ENCODE measurements around the gene FZD1.

Gene FZD1

DNA sequence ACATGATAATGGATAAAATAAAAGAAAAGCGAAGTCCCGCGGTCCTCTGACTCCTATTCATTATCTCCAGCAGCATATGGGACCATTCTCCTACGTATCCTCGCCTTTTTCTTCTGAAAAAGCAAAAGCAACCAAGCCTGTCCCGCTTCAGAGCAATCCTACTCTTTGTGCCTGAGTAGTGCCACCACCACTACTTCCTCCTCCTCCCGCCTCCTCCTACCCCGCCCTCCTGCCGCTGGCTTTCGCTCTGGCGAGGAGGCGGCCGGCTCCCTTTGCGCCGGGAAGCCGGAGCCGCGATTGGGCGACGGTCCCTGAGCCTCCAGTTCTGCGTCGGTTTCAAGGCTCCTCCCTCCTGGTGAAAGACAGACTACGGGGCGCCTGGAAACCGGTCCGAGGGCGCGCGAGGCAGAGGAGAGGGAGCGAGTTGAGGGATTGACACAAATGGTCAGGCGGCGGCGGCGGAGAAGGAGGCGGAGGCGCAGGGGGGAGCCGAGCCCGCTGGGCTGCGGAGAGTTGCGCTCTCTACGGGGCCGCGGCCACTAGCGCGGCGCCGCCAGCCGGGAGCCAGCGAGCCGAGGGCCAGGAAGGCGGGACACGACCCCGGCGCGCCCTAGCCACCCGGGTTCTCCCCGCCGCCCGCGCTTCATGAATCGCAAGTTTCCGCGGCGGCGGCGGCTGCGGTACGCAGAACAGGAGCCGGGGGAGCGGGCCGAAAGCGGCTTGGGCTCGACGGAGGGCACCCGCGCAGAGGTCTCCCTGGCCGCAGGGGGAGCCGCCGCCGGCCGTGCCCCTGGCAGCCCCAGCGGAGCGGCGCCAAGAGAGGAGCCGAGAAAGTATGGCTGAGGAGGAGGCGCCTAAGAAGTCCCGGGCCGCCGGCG, at the start of gene FZD1:
TSS of gene FZD1 (plus strand) at position 388 of the 878 bp plus-strand sequence. CDS start at position 836, 448 bp downstream.
- in situ Hi-C loops (cut with MboI; ENCODE audit: low sequenced_read_pairs) = no loop called here

DNA sequence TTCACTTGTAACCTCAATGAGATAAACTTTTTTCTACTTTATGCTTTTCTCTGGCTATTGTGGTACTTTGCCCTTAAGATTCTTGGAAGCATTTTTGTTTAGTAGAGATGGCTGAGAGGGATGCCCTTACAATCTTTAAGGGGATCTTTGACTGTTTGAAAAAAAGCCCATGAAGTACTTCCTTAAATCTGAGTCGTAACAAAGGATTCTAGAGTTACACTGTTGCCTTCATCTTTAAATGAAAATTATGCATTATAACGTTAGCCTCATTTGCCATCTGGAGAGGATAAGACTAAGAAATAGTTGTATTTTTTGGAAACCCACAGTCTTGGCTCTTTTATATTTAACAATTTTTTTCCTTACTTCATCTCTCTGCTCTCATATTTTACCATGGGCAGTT, 37.8 kb upstream of the FZD1 start:
- in situ Hi-C loops (cut with MboI; ENCODE audit: low sequenced_read_pairs) = no loop called here

DNA sequence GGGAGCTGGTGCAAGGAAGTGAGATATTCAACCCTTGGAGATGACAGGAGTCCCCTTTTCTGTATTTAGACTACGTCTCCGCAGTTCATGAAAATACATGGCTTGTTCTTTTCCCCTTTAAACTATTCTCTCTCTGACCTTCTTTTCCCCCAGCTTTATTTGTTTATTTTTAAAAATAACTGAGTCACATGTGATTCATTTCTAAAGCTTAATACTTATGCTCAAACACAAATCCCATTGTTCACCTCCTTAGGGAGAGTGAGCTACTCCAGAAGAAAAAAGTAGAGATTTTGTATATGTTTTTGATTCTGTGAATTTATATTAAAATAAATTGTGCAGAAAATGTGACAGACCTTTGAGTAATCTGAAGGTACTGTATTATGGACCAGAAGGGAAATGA, 35.9 kb upstream of the FZD1 start:
- in situ Hi-C loops (cut with MboI; ENCODE audit: low sequenced_read_pairs) = no loop called here

DNA sequence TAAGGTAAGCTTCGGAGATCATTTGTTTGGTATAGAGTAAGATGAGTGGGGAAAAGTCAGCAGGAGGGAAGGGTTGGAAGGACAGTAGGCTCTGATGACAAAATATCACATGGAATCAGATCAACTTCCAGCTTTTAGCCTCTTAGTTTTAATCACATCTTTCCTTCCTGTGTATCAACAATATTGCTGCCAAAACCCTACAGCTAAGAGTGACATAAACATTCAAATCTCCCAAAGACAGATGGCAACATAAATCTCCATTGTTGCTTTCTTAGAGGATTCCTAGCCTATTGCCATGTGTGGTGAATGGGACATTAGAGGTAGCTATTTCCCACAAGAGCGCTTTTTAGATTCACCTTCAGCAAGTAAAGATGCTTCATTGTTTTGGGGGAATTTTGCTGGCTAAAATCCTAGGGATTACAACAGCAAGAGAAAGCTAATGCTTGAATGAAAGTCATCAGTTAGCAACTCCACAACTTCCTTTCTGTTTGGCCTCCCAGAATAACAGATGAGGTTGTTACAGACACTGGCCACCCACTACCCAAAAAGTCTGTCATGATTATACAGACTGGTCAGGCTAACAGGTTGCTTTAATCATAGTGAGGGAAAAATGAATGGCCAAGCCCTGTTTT, 35.2 kb upstream of the FZD1 start:
- in situ Hi-C loops (cut with MboI; ENCODE audit: low sequenced_read_pairs) = no loop called here

DNA sequence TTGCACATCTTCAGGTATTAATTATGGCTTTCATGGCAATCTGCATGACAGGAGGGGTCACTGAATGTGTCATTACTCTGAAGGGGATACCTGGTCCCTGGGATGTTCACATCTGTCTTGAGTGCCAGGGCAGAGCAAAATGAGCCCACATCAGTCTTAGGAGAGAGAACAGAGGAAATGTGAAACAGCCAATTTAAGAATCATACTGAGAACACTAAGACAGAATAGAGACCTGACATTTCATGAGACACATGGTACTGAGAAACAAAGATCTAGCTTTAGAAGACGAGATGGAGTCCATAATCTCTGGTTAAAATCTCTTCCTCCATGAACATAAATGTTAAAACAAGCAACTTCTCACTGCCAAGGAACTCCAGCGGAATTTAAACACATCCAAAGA, 34.1 kb upstream of the FZD1 start:
- in situ Hi-C loops (cut with MboI; ENCODE audit: low sequenced_read_pairs) = no loop called here

DNA sequence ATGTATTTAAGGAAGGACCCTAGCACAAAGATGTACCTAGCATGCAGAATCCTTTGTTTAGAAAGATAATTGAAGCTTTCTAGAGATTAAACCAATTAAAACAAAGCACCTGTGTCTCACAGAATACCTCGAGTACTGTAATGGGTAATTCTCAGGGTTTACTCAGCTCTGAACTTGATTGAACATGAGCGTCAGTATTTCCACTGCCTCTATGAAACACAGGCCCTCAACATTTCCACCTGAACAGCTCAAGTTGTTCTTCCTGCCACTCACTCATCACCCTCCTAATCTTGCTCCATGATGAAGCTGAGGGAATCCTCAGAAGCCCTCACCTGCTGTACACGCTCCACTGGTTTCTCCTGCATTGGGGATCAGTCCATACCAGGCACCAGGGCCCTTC, 33.7 kb upstream of the FZD1 start:
- in situ Hi-C loops (cut with MboI; ENCODE audit: low sequenced_read_pairs) = no loop called here

DNA sequence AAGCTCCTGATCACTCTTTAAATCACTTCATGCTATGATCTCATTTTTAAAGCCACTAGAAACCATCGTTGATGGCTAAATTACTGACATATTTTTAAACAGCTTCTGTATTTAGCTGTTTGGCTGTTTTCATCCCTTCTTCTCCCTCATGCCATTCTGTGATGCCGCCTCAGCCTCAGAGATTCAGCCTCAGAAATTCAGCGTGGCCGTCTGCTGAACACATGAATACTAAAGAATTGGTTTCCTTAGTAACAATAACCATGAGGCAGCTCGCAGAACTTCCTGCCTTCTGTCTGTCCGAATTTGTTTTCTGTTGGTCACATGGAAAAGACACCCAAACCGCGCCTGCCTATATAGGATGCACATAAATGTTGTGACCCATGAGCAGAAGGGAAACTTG, 31.0 kb upstream of the FZD1 start:
- in situ Hi-C loops (cut with MboI; ENCODE audit: low sequenced_read_pairs) = no loop called here

DNA sequence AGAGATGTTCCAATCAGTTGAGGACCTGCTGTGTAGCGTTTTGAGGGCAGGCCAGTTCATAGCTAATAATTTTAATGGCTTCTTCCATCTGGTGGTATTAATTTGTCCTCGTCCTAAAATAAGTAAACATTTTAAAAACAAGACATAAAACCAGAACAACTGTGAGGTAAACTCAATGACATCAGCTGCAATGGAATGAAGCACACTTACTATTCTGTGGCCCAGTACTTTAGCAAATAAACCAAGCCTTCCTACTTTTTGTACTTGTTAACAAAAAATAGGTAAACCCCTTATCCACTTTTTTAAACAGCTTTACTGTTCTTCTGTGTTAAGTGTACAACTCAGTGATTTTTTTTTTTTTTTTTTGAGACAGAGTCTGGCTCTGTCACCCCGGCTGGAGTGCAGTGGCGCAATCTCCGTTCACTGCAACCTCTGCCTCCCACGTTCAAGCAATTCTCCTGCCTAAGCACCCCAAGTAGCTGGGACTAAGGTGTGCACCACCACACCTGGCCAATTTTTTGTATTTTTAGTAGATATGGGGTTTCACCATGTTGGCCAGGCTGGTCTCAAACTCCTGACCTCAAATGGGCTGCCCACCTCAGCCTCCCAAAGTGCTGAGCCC, 28.9 kb upstream of the FZD1 start:
- in situ Hi-C loops (cut with MboI; ENCODE audit: low sequenced_read_pairs) = no loop called here

DNA sequence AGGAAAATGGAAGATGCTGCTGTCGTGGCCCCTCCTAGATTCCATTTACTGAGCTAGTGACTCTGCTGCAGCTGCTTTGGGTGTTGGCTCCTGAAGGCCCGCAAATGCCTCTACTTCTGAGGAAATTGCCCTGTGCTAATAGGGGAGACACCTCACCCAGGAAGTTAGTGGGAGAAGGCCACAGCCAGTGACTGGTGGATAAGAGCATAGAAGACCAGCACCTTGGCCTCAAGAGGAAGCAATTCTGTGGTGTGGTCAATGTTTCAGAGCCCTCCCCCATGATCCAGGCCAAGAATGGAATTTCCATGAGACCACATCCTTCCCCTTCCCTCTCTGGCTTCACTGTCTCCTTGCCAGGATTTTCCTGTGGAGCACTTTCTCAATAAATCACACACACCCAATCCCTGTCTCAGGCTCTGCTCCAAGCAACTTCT, 25.0 kb upstream of the FZD1 start:
- in situ Hi-C loops (cut with MboI; ENCODE audit: low sequenced_read_pairs) = no loop called here

DNA sequence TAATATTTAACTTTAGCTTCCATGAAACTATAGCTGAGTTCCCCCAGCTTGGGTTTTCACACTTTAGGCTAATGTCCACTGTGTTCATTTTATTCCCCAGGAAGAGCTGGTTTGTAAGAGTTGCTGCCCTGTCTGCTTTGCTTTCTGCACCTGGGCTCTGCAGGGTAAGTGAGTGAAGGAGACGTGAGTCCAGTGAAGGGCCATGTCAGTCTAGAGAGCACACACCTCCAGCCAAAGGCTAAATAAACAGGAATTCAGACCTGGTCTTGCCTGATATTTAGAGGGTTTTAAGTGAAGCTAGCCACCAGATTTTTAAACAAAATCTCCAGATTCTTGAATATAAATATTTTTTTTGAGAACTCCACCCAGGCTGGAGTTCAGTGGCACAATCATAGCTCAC, 24.5 kb upstream of the FZD1 start:
- in situ Hi-C loops (cut with MboI; ENCODE audit: low sequenced_read_pairs) = no loop called here

DNA sequence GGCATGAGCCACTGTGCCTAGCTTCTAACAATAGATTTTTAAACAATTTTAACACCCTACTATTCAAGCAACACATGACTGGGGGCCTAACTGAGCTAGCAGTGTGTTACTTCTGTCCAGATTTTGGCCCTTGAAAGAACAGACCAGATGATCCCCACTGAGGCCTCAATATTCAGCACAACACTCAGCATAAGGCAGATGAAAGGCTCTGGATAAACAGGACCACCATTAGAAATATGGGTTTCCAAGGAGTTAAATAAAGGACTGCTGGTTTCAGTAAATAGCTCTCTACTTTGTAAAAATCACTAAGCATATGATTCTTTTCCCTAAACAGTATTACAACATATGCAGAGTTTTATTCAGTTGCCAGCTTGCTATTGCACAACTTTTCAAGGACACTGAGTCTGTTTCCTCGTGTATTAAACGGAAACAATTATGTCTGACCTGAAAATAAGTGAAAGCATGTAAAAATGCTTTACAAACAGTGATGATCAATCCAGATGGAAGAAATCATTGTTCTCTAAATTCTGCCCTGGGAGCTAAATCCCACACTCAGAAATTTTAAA, 23.8 kb upstream of the FZD1 start:
- in situ Hi-C loops (cut with MboI; ENCODE audit: low sequenced_read_pairs) = no loop called here

DNA sequence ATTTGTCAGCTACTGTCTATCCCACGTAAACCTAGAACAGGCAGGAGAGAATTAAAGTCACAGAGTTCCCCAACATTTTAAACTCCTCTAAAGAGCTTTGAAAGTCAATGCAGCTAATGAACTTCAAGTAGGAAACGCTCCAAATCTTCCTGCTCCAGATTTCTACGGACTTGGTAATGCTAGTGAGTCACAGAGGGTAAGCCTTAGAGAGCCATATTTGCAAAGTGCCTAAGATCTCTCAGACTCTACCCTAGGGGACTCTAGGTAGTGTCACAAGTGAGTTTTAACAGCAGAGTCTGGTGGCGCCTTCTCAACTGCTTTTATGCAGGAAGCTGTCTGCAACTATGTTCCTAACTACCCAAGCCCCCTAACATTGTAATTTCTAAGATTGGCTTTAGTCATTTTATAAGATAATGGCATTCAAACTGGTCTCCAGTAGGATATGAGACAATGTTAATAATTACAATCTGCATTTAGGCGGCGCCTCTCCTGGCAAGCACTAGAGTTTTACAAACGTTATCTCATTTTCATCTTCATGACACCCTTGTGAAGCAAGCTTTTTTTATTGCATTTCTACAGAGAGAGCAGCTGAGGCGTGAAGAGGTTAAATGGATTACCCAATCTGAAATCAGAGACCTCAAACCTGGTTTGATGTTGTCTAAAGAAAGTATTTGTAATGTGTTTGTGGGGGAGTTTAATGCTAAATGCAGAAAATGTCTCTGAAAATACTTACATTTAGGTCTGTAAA, 22.0 kb upstream of the FZD1 start:
- in situ Hi-C loops (cut with MboI; ENCODE audit: low sequenced_read_pairs) = no loop called here

DNA sequence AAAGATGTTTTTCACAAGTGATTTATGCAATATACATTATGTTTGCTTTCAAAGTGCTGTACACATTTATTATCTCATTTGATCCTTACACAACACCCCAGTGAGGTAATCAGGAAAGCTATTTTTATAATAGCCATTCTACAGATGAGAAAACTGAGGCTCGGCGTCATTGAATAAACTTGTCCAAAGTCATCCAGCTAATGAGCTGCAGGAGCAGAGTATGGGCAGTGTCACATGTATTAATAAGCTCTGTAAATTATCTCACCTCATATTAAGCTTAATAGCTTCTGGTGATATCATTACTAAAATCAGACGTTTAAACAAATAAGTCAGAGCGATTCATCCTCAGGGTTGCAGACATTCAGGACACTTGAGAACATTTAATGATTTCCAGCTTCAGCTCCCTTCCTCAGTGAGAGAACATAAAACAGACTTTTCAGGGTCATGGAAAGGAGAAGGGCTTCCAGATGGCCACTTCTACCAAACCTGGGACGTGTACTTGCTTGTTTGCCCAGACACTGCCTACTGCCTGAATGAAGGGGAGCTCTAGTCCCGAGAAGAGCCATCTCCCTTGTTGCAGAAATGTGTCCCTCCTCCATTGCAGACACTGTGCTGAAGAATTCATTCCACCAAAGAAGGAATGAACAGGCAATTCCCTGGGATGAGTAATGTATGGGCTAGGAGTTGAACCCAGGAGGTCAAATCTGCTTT, 20.5 kb upstream of the FZD1 start:
- in situ Hi-C loops (cut with MboI; ENCODE audit: low sequenced_read_pairs) = no loop called here

DNA sequence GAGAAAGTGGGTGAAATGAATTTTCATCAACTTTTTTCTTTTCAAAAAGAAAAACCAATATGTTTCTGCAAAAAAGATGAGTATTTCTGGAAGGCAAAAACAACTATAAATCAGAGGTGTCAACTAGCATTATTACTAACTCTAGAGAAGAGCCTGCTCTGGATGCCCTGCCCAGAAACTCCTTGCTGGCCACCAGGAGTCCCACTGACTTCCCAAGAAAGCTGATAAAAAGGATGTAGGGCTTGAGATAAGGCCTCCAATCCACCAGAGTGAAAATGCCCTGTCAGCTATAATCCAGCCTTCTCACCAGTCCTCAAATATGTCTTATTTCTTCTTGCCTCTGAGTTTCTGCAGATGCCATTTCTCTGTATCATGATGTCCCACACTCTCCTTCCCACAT, 16.7 kb upstream of the FZD1 start:
- in situ Hi-C loops (cut with MboI; ENCODE audit: low sequenced_read_pairs) = no loop called here

DNA sequence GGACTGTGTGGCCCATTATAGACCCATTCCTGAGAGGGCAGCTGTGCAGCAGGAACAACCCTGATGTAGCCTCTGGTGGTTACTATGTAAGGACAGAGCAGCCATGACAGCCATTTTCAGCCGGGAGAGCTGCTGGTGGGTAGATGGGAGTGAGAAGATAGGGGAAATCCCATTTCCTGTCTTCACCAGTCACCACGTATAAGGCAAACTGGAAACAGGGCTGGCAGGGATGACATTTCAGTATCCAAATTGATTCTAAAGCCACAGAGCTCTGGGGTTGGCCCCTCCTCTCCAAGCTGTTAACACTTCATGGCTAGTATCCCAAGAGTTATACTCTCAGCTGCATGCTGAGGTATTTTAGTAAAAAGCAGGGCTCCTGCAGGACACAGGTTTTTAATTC, 15.2 kb upstream of the FZD1 start:
- in situ Hi-C loops (cut with MboI; ENCODE audit: low sequenced_read_pairs) = no loop called here

DNA sequence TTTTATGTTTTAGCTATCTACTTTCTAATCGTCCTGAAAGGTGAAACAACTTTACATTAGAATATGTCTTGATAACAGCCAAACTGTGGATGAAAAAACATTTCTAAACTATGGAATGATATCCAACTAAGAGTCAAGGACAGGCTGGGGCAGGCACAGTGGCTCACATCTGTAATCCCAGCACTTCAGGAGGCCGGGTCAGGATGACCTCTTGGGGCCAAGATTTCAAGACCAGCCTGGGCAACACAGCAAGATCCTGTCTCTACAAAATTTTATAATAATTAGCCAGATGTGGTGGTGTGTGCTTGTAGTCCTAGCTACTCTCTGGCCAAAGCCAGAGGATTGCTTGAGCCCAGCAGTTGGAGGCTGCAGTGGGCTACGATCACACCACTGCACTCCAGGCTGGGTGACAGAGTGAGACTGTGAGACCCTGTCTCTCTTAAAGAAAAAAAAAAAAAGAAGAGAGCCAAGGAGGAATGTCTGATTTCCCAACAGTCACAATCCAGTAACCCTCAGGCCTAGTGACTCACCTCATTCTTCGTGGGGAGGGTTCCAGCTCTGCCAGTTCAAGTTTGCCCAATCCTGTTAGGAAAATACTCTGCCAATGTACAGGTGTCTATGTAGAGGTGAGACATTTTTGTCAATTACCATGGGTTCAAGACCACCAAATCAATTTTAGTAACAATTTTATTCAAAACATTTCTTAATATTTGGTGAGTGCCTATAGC, 14.6 kb upstream of the FZD1 start:
- in situ Hi-C loops (cut with MboI; ENCODE audit: low sequenced_read_pairs) = no loop called here

DNA sequence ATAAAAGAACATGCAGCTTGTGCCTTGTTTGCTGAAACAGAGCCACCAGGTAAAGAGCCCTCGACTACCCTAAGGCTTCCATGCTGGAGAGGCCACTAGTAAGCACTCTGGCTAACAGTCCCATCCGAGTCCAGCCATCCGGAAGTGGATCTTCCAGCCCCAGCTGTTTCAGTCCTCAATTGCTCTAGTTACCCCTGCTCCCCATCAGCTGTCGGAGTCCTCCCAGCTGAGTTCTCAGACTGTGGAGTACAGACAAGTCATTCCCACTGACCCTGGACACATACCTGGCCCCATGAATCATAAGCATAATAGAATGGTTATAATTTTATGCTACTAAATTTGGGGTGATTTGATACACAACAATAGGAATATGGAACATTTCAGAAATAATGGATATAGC, 13.5 kb upstream of the FZD1 start:
- in situ Hi-C loops (cut with MboI; ENCODE audit: low sequenced_read_pairs) = no loop called here

DNA sequence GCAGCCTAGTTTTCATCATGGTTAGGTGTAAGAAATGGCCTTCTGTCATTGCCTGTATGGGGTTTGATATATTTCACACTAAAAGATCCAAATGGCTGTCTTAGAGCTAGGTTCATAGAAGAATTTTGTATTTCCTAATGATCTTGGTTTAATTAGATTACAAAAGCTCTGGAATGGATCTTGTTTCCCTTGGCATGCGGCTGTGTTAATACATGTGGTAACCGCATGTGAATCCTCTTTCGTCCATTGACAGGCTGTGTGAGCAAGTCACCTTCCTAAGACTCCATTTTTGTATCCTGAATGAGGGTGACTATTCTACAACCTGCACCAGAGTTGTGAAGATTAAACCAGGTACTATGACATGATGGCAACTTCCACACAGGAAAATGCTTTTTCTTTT, 12.4 kb upstream of the FZD1 start:
- in situ Hi-C loops (cut with MboI; ENCODE audit: low sequenced_read_pairs) = no loop called here

DNA sequence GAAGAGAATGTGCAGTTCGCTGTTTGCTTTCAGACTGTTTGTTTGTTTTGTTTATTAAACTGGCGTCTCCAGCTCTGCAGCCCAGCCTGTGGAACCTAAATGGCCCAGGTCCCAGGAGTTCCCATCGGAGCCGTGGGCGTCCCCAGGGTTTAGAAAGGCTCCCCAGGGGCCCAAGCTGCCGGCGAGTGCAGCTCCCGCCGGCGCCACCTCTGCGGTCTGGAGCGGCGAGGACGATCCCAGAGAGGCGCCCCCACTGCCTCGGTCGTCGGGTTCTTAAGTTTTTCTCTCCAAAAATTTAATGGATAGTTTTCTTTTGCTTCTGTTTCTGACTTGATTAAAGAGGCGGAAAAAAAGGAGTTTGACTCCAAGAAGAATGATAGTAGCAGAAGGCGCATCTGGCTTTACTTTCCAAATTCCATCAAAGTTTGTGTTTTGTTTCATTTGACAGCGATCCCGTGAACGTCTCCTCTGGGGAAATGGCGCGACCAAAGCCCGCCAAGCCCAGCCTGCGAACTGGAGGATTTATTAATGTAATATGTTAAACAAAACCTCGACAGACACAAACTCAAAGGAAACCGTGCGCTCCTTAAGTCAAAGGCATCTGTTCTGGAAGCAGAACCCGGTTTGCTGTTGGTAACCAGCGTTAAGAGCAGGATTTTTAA, 718 bp upstream of the FZD1 start:
- in situ Hi-C loops (cut with MboI; ENCODE audit: low sequenced_read_pairs) = no loop called here

Data from hTERT RPE-1 (cell line).